K562 (cell line): Measurements from ENCODE around the gene ACOX1. TPM values are rescaled to one million over a fixed set of nuclear protein-coding genes. Genes with fewer than 3 reads are reported as not detected.

ENCODE experiments used
- CAMTA2 ChIP-seq: fragments of 250-450 bp; sonication (Bioruptor Pico); conservative IDR thresholded peaks from 2 replicates; pipeline ENCODE4 v1.5.1; 2022
- CEBPG ChIP-seq, 3 experiments: fragments of 200-800 bp in 1 of 3; sonication (Bioruptor generic) in 1 of 3; sonication (generic) in 1 of 3; formaldehyde crosslinking in 1 of 3; IDR thresholded peaks in 2 of 3; conservative IDR thresholded peaks in 1 of 3; 2 replicates each; pipeline versions ENCODE4 v1.6.1 to v1.8.0; 2016 to 2022; ENCODE audit warnings: missing compliant biosample characterization in 2 of 3, missing genetic modification characterization in 2 of 3, mild to moderate bottlenecking in 1 of 3, missing genetic modification reagents in 1 of 3
- FOSL1 ChIP-seq: fragments of 200-800 bp; sonication (Bioruptor generic); conservative IDR thresholded peaks from 2 replicates; pipeline ENCODE4 v1.6.1; 2016; ENCODE audit warnings: missing genetic modification characterization, missing compliant biosample characterization
- FOXA1 ChIP-seq: fragments of 450-650 bp; IDR thresholded peaks from 2 replicates; pipeline ENCODE4 v1.6.1; 2016; ENCODE audit warnings: mild to moderate bottlenecking, borderline replicate concordance
- HLTF ChIP-seq: fragments of 450-650 bp; IDR thresholded peaks from 2 replicates; pipeline ENCODE4 v1.6.1; 2016
- HMGN3 ChIP-seq: IDR thresholded peaks from 2 replicates; pipeline ENCODE4 v1.6.1; 2011; ENCODE audit warnings: borderline replicate concordance, low read depth, mild to moderate bottlenecking, mixed read lengths, low read length; ENCODE audit not compliant: insufficient read length; ENCODE audit errors: extremely low read depth
- KAT8 ChIP-seq: fragments of 450-650 bp; IDR thresholded peaks from 2 replicates; pipeline ENCODE4 v1.6.1; 2016; ENCODE audit warnings: low read depth, mild to moderate bottlenecking
- NCOR1 ChIP-seq: fragments of 450-650 bp; IDR thresholded peaks from 2 replicates; pipeline ENCODE4 v1.6.1; 2016; ENCODE audit warnings: mild to moderate bottlenecking, moderate library complexity
- POLR2AphosphoS5 ChIP-seq: IDR thresholded peaks from 2 replicates; pipeline ENCODE4 v1.6.1; 2011; ENCODE audit warnings: mild to moderate bottlenecking, low read depth, low read length, moderate library complexity; ENCODE audit not compliant: control insufficient read depth, insufficient read depth
- PYGO2 ChIP-seq: fragments of 450-650 bp; IDR thresholded peaks from 2 replicates; pipeline ENCODE4 v1.6.1; 2016; ENCODE audit warnings: mild to moderate bottlenecking, missing genetic modification characterization, moderate library complexity, missing compliant biosample characterization
- SRF ChIP-seq, 2 experiments: fragments of 250-450, 450-650 bp in 1 of 2; sonication (Bioruptor Pico) in 1 of 2; sonication (generic) in 1 of 2; formaldehyde crosslinking; IDR thresholded peaks; 2 replicates each; pipeline versions ENCODE4 v1.5.0 to v1.5.1; 2020 to 2022; ENCODE audit warnings: mild to moderate bottlenecking in 1 of 2, missing genetic modification reagents in 1 of 2
- U2AF2 ChIP-seq: fragments of 200-400 bp; formaldehyde crosslinking; optimal IDR thresholded peaks from 2 replicates; pipeline ENCODE3; 2017; ENCODE audit warnings: low read depth, mild to moderate bottlenecking, low read length
- ZBTB5 ChIP-seq: fragments of 450-650 bp; IDR thresholded peaks from 2 replicates; pipeline ENCODE4 v1.6.1; 2017; ENCODE audit warnings: antibody characterized with exemption
- ZNF134 ChIP-seq: fragments of 250-450 bp; sonication (Bioruptor Pico); conservative IDR thresholded peaks from 2 replicates; pipeline ENCODE4 v1.4.0; 2020
- ZNF232 ChIP-seq: sonication (generic); formaldehyde crosslinking; IDR thresholded peaks from 2 replicates; pipeline ENCODE4 v1.8.0; 2022; ENCODE audit warnings: mild to moderate bottlenecking, missing genetic modification reagents
- ZNF324 ChIP-seq: fragments of 250-450 bp; sonication (Bioruptor Pico); IDR thresholded peaks from 2 replicates; pipeline ENCODE4 v1.4.0; 2020; ENCODE audit warnings: mild to moderate bottlenecking
- ZNF639 ChIP-seq, 2 experiments: fragments of 200-800 bp in 1 of 2; sonication (Bioruptor generic) in 1 of 2; sonication (generic) in 1 of 2; formaldehyde crosslinking in 1 of 2; IDR thresholded peaks in 1 of 2; conservative IDR thresholded peaks in 1 of 2; 2 replicates each; pipeline versions ENCODE4 v1.5.0 to v1.6.1; 2016 to 2020; ENCODE audit warnings: missing compliant biosample characterization in 1 of 2, missing genetic modification characterization in 1 of 2, missing genetic modification reagents in 1 of 2
- polyA plus RNA-seq, 8 experiments: library from polyadenylated mRNA; depleted of rRNA in 4 of 8; stranded (reverse) in 5 of 8; unstranded in 3 of 8; fragments of >200 nt; fragmentation: Nextera tagmentation in 2 of 8; fragmentation: Illumina TruSeq in 1 of 8; extraction: Ambion mirVana in 2 of 8; extraction: Trizol in 1 of 8; gene quantifications; 2 replicates each; pipeline versions ENCODE4 v1.2.1 to v1.2.3, GENCODE V29; 2011 to 2014; ENCODE audit warnings: inconsistent platforms in 1 of 8, missing spikeins in 1 of 8
- total RNA-seq, 7 experiments: library from RNA; depleted of rRNA in 6 of 7; stranded (reverse); fragments of >200 nt in 6 of 7; fragmentation: Illumina TruSeq in 2 of 7; extraction: Trizol in 2 of 7; gene quantifications; 2 replicates each; pipeline versions ENCODE4 v1.2.1 to v1.2.3, GENCODE V29; 2011 to 2021; ENCODE audit warnings: low replicate concordance in 1 of 7
- TF ChIP-seq, protein P1 (sequence below): fragments of 450-650 bp; IDR thresholded peaks from 2 replicates; pipeline ENCODE4 v1.6.1; 2017; ENCODE audit warnings: mild to moderate bottlenecking, moderate library complexity
- TF ChIP-seq, protein P2 (sequence below): sonication (generic); formaldehyde crosslinking; IDR thresholded peaks from 2 replicates; pipeline ENCODE4 v1.5.0; 2020; ENCODE audit warnings: missing genetic modification reagents
- TF ChIP-seq, protein P3 (sequence below): fragments of 250-450 bp; sonication (Bioruptor Pico); IDR thresholded peaks from 2 replicates; pipeline ENCODE4 v1.4.0; 2020

The ACOX1 gene
- total and polyA plus RNA-seq, 9 of the 15 experiments (the other 6 are each of a cell fraction or from before 2014, with no cell fraction given), result 7.8 to 24.1 (median 14.5) TPM

- TF ChIP-seq, protein P1, sequence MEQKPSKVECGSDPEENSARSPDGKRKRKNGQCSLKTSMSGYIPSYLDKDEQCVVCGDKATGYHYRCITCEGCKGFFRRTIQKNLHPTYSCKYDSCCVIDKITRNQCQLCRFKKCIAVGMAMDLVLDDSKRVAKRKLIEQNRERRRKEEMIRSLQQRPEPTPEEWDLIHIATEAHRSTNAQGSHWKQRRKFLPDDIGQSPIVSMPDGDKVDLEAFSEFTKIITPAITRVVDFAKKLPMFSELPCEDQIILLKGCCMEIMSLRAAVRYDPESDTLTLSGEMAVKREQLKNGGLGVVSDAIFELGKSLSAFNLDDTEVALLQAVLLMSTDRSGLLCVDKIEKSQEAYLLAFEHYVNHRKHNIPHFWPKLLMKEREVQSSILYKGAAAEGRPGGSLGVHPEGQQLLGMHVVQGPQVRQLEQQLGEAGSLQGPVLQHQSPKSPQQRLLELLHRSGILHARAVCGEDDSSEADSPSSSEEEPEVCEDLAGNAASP, result no peak
- no peak for TF ChIP-seq HMGN3
- peak; percentile 91; the same call in 1 of the 2 replicates for TF ChIP-seq FOXA1
- TF ChIP-seq ZNF324, result no peak
- TF ChIP-seq ZNF134 (CRISPR knock-in tag), result no peak
- peak; percentile 82; the same call in 1 of the 2 replicates for TF ChIP-seq HLTF
- no peak for TF ChIP-seq KAT8
- TF ChIP-seq ZBTB5, result no peak
- TF ChIP-seq NCOR1, result peak; percentile 91
- TF ChIP-seq CEBPG (CRISPR knock-in tag; IDR thresholded peaks at IDR 0.05), result peak; percentile 52; the same call in 1 of the 2 replicates
- peak; percentile 83 to 86 for TF ChIP-seq CEBPG (tag; conservative IDR thresholded peaks at IDR 0.05 in 1 of 2, IDR thresholded peaks at IDR 0.05 in 1 of 2)
- TF ChIP-seq FOSL1 (tag), result peak; percentile 87
- TF ChIP-seq SRF (CRISPR knock-in tag; IDR thresholded peaks at IDR 0.05), result peak in 1 of 2 experiments; percentile 95; a peak in 2 of 4 replicates
- TF ChIP-seq PYGO2 (tag), result 0 out of 2 replicates have a peak, but pooled peaks have one; percentile 63
- TF ChIP-seq POLR2AphosphoS5, result peak; percentile 87; the same call in 1 of the 2 replicates
- no peak for TF ChIP-seq CAMTA2 (CRISPR knock-in tag)
- TF ChIP-seq, protein P2, sequence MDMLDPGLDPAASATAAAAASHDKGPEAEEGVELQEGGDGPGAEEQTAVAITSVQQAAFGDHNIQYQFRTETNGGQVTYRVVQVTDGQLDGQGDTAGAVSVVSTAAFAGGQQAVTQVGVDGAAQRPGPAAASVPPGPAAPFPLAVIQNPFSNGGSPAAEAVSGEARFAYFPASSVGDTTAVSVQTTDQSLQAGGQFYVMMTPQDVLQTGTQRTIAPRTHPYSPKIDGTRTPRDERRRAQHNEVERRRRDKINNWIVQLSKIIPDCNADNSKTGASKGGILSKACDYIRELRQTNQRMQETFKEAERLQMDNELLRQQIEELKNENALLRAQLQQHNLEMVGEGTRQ (CRISPR knock-in tag), result no peak
- TF ChIP-seq ZNF232 (CRISPR knock-in tag), result no peak
- TF ChIP-seq U2AF2, result no peak
- peak in 1 of 2 experiments; percentile 68; a peak in 1 of 4 replicates for TF ChIP-seq ZNF639 (CRISPR knock-in tag; conservative IDR thresholded peaks at IDR 0.05 in 1 of 2, IDR thresholded peaks at IDR 0.05 in 1 of 2)
- TF ChIP-seq, protein P3, sequence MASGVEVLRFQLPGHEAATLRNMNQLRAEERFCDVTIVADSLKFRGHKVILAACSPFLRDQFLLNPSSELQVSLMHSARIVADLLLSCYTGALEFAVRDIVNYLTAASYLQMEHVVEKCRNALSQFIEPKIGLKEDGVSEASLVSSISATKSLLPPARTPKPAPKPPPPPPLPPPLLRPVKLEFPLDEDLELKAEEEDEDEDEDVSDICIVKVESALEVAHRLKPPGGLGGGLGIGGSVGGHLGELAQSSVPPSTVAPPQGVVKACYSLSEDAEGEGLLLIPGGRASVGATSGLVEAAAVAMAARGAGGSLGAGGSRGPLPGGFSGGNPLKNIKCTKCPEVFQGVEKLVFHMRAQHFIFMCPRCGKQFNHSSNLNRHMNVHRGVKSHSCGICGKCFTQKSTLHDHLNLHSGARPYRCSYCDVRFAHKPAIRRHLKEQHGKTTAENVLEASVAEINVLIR (CRISPR knock-in tag), result no peak
Observed at GRCh38 chr17:75970011-75970523, 8.9 kb downstream of the ACOX1 start (continued).
